Neural progenitor cell (in vitro differentiated cells): Measurements from ENCODE around the gene NAT9. TPM values are rescaled to one million over a fixed set of nuclear protein-coding genes. Genes with fewer than 3 reads are reported as not detected.

ENCODE experiments used
- DNase-seq: peaks from one replicate; pipeline ENCODE4 v3.0.0-alpha.2; 2016; ENCODE audit warnings: low spot score
- H2AFZ ChIP-seq: fragments of 200-600 bp; sonication (generic); replicated peaks from 2 replicates; pipeline ENCODE4 v1.6.1; 2016; ENCODE audit warnings: antibody characterized with exemption
- H3F3A ChIP-seq: fragments of 200-600 bp; sonication (generic); 2 replicates; pipeline ENCODE4 v1.6.1; 2016; ENCODE audit warnings: antibody characterized with exemption, low read depth
- H3K27ac ChIP-seq: fragments of 200-600 bp; sonication (generic); 2 replicates; pipeline ENCODE4 v1.5.1; 2016; ENCODE audit warnings: mild to moderate bottlenecking
- H3K27me3 ChIP-seq: fragments of 200-600 bp; sonication (generic); 2 replicates; pipeline ENCODE4 v1.6.1; 2016; ENCODE audit warnings: mild to moderate bottlenecking, moderate library complexity
- H3K36me3 ChIP-seq: fragments of 200-600 bp; sonication (generic); 2 replicates; pipeline ENCODE4 v1.5.1; 2016
- H3K4me1 ChIP-seq: fragments of 200-600 bp; sonication (generic); 2 replicates; pipeline ENCODE4 v1.6.1; 2016; ENCODE audit warnings: mixed run types
- H3K4me2 ChIP-seq: fragments of 200-600 bp; sonication (generic); 2 replicates; pipeline ENCODE4 v1.6.1; 2016
- H3K4me3 ChIP-seq: fragments of 200-600 bp; sonication (generic); 2 replicates; pipeline ENCODE4 v1.5.1; 2016
- H3K79me2 ChIP-seq: fragments of 200-600 bp; sonication (generic); 2 replicates; pipeline ENCODE4 v1.6.1; 2016; ENCODE audit warnings: low read depth
- H3K9ac ChIP-seq: fragments of 200-600 bp; sonication (generic); 2 replicates; pipeline ENCODE4 v1.6.1; 2016
- H3K9me3 ChIP-seq: fragments of 200-600 bp; sonication (generic); 2 replicates; pipeline ENCODE4 v1.5.1; 2016; ENCODE audit warnings: low read depth
- H4K20me1 ChIP-seq: fragments of 200-600 bp; sonication (generic); 2 replicates; pipeline ENCODE4 v1.6.1; 2016; ENCODE audit warnings: low read depth
- H3K27ac Mint-ChIP-seq: 3 replicates; pipeline ENCODE4 v1.8.0; 2021; ENCODE audit warnings: mixed read lengths
- H3K27me3 Mint-ChIP-seq: 2 replicates; pipeline ENCODE4 v1.8.0; 2022; ENCODE audit warnings: low read depth, mild to moderate bottlenecking, inconsistent platforms, moderate library complexity, mixed read lengths; ENCODE audit not compliant: insufficient read depth
- H3K36me3 Mint-ChIP-seq: 3 replicates; pipeline ENCODE4 v1.8.0; 2021; ENCODE audit warnings: mixed read lengths
- H3K4me1 Mint-ChIP-seq: 3 replicates; pipeline ENCODE4 v1.8.0; 2021; ENCODE audit warnings: mixed read lengths
- H3K4me3 Mint-ChIP-seq: 3 replicates; pipeline ENCODE4 v1.8.0; 2021; ENCODE audit warnings: mild to moderate bottlenecking, moderate library complexity, mixed read lengths
- H3K9me3 Mint-ChIP-seq: 3 replicates; pipeline ENCODE4 v1.8.0; 2020; ENCODE audit warnings: mixed read lengths
- CTCF ChIP-seq: fragments of 200-600 bp; sonication (generic); IDR thresholded peaks from 2 replicates; pipeline ENCODE4 v1.5.1; 2017; ENCODE audit warnings: antibody characterized with exemption, mild to moderate bottlenecking
- EZH2 ChIP-seq: fragments of 200-600 bp; sonication (generic); IDR thresholded peaks from 2 replicates; pipeline ENCODE4 v1.6.1; 2017; ENCODE audit warnings: antibody characterized with exemption, mild to moderate bottlenecking, moderate library complexity
- EZH2phosphoT487 ChIP-seq: fragments of 200-600 bp; sonication (generic); IDR thresholded peaks from 2 replicates; pipeline ENCODE4 v1.6.1; 2017; ENCODE audit warnings: antibody characterized with exemption
- total RNA-seq: library from RNA; depleted of rRNA; stranded (reverse); fragments of >200 nt; gene quantifications from 2 replicates; pipeline ENCODE4 v1.2.3, GENCODE V29; 2015; ENCODE audit warnings: low replicate concordance

NAT9 gene
- total RNA-seq, 1 donor from 2014 or later: 75.3 TPM

GRCh38 chr17:74804683-74805082, 28.5 kb upstream of the NAT9 start:
- TF ChIP-seq EZH2: no peak
- no peak for TF ChIP-seq CTCF
- TF ChIP-seq EZH2phosphoT487: no peak
- H3K4me1 ChIP-seq: no peaks in the 10 kb centered on the region
- no peak for DNase-seq
- no peak overlapping the region for H3K27ac ChIP-seq
- H3K36me3 Mint-ChIP-seq: peaks cover 3% of the 10 kb centered on the region
- peaks cover 2% of the 10 kb centered on the region for H3K4me1 Mint-ChIP-seq
- no peak overlapping the region for H3K27ac Mint-ChIP-seq
- no peaks in the 10 kb centered on the region for H3K36me3 ChIP-seq
- H4K20me1 ChIP-seq: peaks cover 12% of the 10 kb centered on the region
- no peak overlapping the region for H3K9ac ChIP-seq
- H3K4me3 ChIP-seq: no peak overlapping the region
- no peaks in the 10 kb centered on the region for H3K27me3 ChIP-seq
- H2AFZ ChIP-seq: no peak overlapping the region
- H3K9me3 ChIP-seq: no peaks in the 10 kb centered on the region
- no peaks in the 10 kb centered on the region for H3K79me2 ChIP-seq
- no peak overlapping the region for H3K4me2 ChIP-seq
- no peaks in the 10 kb centered on the region for H3F3A ChIP-seq
- peaks cover 3% of the 10 kb centered on the region for H3K27me3 Mint-ChIP-seq
- H3K9me3 Mint-ChIP-seq: no peaks in the 10 kb centered on the region
- H3K4me3 Mint-ChIP-seq: no peak overlapping the region

DNA sequence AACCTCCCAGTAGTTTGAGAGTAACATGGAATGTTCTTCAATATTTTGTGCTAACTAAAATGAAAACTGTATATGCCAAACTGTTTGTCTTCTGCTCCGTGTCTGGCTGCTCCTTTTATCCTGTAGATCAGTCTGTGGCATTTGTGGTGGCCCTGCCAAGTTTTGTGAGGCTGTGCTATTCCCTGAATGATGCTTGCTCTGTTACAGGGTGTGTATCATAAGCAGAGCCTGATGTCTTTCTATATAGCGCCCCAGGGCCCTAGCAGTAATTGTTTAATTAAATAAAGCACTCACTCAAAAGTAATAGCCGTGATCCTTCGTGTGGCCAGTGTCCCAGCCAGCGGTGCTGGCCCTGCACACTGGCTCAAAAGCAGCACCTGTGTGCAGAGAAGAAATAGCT, 27.8 kb upstream of the NAT9 start:
- Mint-ChIP-seq H3K4me3 (no peak overlapping the region), H3K27me3 (peaks cover 3% of the 10 kb centered on the region), H3K4me1 (peaks cover 2% of the 10 kb centered on the region), H3K9me3 (no peaks in the 10 kb centered on the region), H3K36me3 (peaks cover 4% of the 10 kb centered on the region), H3K27ac (no peak overlapping the region)
- Histone ChIP-seq H3K9ac (no peak overlapping the region), H4K20me1 (peaks cover 7% of the 10 kb centered on the region), H3K4me3 (no peak overlapping the region), H3K4me2 (no peak overlapping the region), H3F3A (no peaks in the 10 kb centered on the region), H3K27ac (no peak overlapping the region), H3K79me2 (no peaks in the 10 kb centered on the region), H3K27me3 (no peaks in the 10 kb centered on the region), H3K4me1 (no peaks in the 10 kb centered on the region), H3K36me3 (no peaks in the 10 kb centered on the region), H2AFZ (no peak overlapping the region), H3K9me3 (no peaks in the 10 kb centered on the region)
- no peak for DNase-seq
- TF ChIP-seq CTCF: no peak
- no peak for TF ChIP-seq EZH2
- TF ChIP-seq EZH2phosphoT487: no peak

DNA sequence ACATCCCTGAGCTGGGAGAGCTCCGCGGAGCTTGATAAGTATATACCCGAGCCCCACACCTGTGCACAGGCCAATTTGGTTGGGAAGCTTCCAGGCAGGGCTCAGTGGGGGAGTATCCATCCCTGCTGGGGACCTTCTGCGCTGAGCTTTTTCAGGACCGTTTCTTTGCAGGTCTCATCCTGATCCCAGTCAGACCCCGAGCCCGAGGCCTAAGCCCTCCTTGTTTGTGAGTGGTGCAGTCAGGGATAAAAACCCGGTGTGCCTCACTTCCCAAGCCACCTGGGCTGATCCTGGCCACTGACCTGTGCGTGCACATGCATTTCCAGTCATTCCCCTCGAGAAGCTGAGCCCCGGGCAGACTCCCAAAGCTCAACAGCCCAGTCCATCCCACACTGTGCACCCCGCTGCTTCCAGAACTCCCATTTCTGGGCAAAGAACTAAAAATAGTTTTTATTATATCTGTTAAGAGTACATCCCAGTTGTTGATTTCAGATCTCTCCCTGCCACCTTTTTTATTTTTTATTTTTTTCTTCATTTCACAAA, 27.3 kb upstream of the NAT9 start:
- DNase-seq: no peak
- no peak overlapping the region for H3K27ac Mint-ChIP-seq
- Histone ChIP-seq H3F3A (no peaks in the 10 kb centered on the region), H3K4me2 (no peak overlapping the region), H3K9ac (peak overlapping the region; percentile 32), H3K27ac (no peak overlapping the region), H3K9me3 (no peaks in the 10 kb centered on the region), H3K36me3 (no peaks in the 10 kb centered on the region), H3K4me1 (no peaks in the 10 kb centered on the region), H3K4me3 (no peak overlapping the region), H3K79me2 (no peaks in the 10 kb centered on the region), H3K27me3 (no peaks in the 10 kb centered on the region), H4K20me1 (peaks cover 6% of the 10 kb centered on the region), H2AFZ (no peak overlapping the region)
- peaks cover 2% of the 10 kb centered on the region for H3K4me1 Mint-ChIP-seq
- peaks cover 3% of the 10 kb centered on the region for H3K27me3 Mint-ChIP-seq
- no peak overlapping the region for H3K4me3 Mint-ChIP-seq
- peaks cover 6% of the 10 kb centered on the region for H3K36me3 Mint-ChIP-seq
- no peaks in the 10 kb centered on the region for H3K9me3 Mint-ChIP-seq
- TF ChIP-seq CTCF (no peak), EZH2 (no peak), EZH2phosphoT487 (no peak)
